Activated CD8-positive, alpha-beta memory T cell treated with anti-CD3 and anti-CD28 coated beads for 36 hours (primary cell): ENCODE results near the gene S1PR3. TPM values are rescaled to one million over a fixed set of nuclear protein-coding genes. Genes with fewer than 3 reads are reported as not detected.

Source experiments
- CTCF ChIA-PET: fragments of 350-600 bp; sonication (Branson Sonifier 250); formaldehyde crosslinking; loops from one replicate; lab custom pipeline; 2021; ENCODE audit warnings: antibody characterized with exemption; lab: Charles Lee
- POLR2A ChIA-PET: fragments of 350-600 bp; sonication (Branson Sonifier 250); formaldehyde crosslinking; loops from one replicate; lab custom pipeline; 2021; ENCODE audit warnings: antibody characterized with exemption; lab: Charles Lee
- total RNA-seq, 2 experiments: library from RNA; stranded (reverse); gene quantifications; one replicate each; pipeline ENCODE4 v1.2.3, GENCODE V29; 2021

Gene S1PR3
- total RNA-seq, 2 experiments from 2014 or later, result 0.59 to 0.67 TPM

- ChIA-PET POLR2A (no interaction called here), CTCF (no interaction called here)
These were observed 24.2 kb upstream of the S1PR3 start for GRCh38 chr9:88966894-88967676.

- CTCF ChIA-PET, result no interaction called here
These were observed 22.5 kb upstream of the S1PR3 start for GRCh38 chr9:88968799-88969198.

DNA sequence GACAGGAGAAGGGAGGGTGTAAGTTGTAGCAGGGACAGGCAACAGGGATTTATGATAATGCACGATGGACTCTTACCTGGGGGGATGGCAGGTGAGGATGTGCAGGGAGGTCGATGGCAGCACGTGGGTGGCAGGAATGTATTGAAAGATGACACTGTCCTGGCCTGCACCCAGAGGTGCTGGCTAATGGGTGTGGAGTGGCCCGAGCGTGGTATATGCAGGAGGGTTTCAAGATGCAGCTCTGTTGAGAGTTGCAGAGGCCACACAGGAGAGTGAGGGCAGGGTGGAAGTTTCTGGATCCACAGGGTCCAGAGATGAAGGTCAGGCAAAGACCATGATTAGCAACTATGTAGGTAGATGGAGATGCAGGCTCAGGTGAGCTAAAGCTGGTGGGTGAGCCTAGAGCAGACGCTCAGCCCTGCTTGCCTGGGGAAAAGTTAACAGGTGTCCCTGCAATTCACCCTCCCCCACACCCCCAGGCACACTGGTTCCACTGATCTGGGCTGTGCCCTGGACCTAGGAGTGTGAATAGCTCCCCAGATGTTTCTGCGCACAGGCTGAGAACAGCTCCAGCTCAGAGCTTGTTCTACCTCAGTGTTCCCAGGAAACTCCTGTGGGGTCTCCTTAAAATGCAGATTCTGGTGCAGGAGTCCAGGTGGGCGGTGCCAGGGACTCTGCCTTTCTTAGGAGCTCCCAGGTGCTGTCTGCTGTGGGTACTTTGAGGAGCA, 21.5 kb upstream of the S1PR3 start:
- POLR2A ChIA-PET, result no interaction called here
- CTCF ChIA-PET, result no interaction called here

More at GRCh38 chr9:88968799-88969198, 22.5 kb upstream of the S1PR3 start:
- POLR2A ChIA-PET, result no interaction called here

- CTCF ChIA-PET, result interaction anchor here (0.6 kb wide), 1 partner anchor 256 kb away, joined by 3 read pairs; no protein-coding TSS in a partner anchor
- POLR2A ChIA-PET, result no interaction called here
These were observed 19.9 kb upstream of the S1PR3 start for GRCh38 chr9:88971131-88971960.

GRCh38 chr9:88972401-88972800, 18.9 kb upstream of the S1PR3 start:
- POLR2A ChIA-PET, result no interaction called here
- CTCF ChIA-PET, result no interaction called here

DNA sequence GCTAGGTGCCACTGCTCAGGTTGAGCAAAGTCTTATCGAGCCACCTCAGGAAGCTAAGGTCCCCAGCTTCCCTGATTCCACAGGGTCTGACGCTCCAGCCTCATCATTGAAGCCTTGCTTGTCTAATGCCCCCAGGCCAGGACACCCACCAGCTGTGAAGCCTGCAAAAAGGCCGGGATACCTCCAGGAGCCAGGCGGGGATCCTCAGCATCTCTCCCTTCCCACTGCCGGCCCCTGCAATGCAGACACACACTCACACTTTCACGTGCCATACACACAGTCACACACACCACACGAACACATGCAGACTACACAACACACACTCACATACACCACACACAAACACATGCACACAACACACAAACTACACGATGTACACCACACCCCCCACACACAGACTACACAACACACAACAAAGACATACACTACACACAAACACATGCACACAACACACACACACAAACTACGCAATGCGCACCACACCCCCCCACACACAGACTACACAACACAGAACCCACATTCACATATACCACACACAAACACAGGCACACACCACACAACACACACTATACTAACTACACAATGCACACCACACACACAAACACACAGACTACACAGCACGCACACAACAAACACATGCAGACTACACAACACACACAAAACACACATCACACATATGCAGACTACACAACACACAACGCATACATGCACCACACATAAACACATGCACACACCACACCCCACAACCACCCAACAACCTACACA, 17.8 kb upstream of the S1PR3 start:
- POLR2A ChIA-PET, result no interaction called here

DNA sequence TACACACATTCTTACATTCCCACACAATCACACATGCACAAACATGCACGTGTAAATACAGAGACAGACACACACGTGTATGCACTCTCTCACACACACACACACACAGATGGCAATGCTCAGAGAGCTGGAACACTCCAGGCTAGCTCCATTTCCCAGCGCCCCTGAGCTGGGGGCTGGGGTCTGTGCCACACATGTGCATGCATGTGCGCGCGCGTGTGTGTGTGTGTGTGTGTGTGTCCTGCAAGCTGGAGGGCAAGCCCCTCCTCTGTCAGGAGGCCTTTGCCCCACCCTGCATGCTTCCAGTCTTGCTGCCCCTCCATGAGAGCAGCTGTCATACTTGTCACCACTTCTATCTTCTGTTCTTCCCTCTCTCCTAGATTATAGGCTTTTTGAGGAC, 16.6 kb upstream of the S1PR3 start:
- CTCF ChIA-PET, result no interaction called here
- POLR2A ChIA-PET, result interaction anchor here (0.6 kb wide), 1 partner anchor 176 kb away, joined by 3 read pairs; no protein-coding TSS in a partner anchor

More for the DNA sequence above, 17.8 kb upstream of the S1PR3 start:
- CTCF ChIA-PET, result no interaction called here

DNA sequence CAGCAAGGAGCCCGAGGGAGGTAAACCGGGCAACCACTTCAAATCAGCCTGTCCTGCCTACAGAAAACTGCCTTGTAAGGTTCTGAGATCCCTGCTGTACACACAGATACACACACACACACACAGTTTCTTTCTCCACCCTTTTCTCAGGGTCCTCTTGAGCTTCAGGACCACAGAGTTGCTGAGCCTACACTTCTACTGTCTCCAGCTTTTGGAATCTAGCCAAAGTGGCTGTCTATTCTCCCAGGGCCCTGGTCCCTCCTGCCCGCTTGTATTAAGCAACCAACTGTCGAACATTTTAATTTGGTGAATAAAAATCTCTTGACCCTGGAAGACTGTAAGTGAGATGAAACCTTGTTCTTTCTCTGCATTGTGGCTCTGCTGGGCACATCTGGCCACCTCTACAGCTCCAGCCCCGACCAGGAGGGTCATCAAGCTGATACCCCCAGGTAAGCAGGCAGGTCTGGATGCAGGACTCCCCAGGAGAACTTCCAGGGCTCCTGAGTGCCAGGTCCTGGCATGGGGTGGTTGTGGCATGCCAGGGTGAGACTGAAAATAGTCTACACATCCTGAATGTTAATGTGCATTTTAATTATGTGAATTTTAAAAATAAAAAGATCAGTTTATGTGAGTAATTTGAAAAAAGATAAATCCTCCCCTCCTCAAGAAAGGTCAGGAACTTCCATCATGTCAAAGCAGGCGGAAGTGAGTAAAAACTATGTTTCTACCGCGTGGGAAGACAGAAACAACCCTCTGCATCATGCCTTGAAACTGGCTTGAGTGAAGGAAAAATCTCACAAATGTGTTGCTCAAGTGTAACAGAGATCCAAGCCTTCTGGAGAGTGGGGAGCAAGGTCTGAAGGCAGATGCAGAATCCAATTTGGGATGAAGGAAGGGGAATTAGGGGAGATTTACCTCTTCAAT, 15.0 kb upstream of the S1PR3 start:
- CTCF ChIA-PET, result no interaction called here
- POLR2A ChIA-PET, result no interaction called here

DNA sequence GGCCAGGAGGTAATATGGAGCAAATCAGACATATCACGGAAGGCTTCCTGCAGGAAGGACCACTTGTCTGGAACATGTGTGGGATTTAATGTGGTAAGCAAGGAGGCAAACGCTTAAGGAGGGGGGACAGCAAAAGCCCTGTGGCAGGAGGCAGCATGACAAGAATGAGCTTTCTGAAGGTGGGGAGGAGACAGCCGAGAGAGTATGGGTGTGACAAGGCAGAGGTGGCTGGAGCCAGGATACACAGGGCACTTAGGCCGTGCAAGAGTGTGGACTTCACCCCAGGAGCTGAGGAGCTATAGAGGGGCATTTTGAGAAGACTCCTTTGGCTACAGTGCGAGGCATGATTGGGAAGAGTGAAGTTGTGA, 14.4 kb upstream of the S1PR3 start:
- ChIA-PET POLR2A (no interaction called here), CTCF (no interaction called here)

DNA sequence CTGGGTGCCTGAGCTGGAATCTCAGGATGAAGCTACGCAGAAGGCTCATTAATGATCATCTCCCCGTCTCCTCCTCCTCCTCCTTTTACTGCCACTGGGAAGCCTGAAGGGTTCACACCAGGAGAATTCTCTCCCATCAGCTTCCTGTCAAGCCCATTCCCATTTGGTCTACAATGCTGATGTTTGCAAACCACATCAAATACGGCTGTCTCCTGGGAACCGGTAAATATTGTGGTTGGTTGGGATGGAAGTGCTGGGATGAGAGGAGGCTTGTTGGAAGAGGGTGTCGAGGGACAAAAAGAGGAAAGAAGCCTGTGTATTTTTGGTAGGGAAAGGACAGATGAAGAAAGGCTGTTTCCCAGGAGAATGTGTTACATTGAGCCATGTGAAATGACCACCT, 13.2 kb upstream of the S1PR3 start:
- POLR2A ChIA-PET, result no interaction called here
- CTCF ChIA-PET, result no interaction called here

GRCh38 chr9:88979021-88979420, 12.2 kb upstream of the S1PR3 start:
- POLR2A ChIA-PET, result no interaction called here

DNA sequence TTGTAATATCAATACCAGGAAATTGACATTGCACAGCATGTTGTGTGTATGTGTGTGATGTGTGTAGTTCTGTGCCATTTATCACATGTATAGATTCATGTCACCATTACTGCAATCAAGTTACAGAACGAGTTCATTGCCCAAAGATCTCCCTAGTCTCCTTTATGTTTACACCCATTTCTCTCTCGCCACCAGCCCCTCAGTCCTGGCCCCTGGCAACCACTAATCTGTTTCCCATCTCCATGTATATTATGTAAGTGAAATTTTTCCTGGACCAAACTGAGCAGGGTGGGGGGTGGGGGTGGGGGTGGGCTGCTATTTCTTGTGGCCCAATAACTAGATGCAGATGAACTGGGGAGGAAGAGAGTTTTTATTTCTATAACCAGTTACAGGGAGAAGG, 11.5 kb upstream of the S1PR3 start:
- CTCF ChIA-PET, result no interaction called here
- POLR2A ChIA-PET, result no interaction called here

More at GRCh38 chr9:88979021-88979420, 12.2 kb upstream of the S1PR3 start:
- CTCF ChIA-PET, result no interaction called here

- ChIA-PET CTCF (no interaction called here), POLR2A (no interaction called here)
These were observed 10.5 kb upstream of the S1PR3 start for GRCh38 chr9:88980740-88981203.

DNA sequence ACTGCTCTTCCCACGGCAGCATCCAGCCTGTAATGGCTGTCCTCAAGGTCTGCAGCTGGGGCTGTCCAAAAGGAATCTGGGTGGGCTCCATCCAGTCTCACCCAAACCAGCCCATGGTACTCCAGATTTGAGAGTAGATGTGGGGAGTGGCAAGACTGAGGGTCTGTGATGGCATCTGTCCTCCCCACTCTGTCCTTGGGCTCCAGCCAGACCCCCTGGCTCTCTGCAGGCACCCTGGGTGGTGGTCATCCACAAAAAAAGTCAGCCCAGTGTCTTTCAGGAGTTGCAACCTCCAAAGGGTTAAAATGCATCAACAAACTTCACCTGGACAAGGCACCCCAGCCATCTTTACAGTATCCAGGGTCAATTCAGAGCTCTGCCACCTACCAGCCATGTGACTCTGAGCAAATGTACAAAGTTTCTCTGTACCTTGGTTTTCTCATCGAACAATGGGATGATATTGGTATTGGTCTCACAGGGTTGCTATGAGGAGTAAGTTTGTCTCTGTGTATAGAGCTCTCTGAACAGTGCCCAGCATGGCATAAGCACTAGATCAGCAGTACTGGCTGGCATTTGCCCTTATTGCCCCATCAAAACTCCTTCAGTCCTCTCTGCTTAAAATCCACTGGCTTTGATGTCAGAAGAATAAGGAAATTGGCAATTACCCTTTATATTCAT, 7.3 kb upstream of the S1PR3 start:
- CTCF ChIA-PET, result no interaction called here
- POLR2A ChIA-PET, result no interaction called here

- CTCF ChIA-PET, result no interaction called here
- POLR2A ChIA-PET, result no interaction called here
These were observed 6.8 kb upstream of the S1PR3 start for GRCh38 chr9:88984543-88984883.

DNA sequence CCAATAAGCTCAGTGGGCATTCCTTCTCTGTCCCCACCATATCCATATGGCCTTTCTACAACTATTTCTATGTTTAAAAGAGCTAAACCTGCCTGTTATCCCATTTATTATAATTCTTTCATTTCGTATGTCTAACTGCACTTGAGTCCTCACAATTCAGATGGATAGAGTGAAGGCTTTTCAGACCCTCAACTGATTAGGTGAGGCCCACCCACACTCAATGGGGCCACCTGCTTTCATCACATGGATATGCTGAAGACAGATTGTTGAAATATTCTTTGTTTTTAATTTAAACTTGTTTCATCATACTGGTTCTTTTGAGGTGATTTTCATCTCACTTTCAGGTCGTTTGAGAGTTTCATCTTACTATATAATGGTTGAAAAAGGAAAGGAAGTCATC, 5.7 kb upstream of the S1PR3 start:
- ChIA-PET POLR2A (no interaction called here), CTCF (no interaction called here)

DNA sequence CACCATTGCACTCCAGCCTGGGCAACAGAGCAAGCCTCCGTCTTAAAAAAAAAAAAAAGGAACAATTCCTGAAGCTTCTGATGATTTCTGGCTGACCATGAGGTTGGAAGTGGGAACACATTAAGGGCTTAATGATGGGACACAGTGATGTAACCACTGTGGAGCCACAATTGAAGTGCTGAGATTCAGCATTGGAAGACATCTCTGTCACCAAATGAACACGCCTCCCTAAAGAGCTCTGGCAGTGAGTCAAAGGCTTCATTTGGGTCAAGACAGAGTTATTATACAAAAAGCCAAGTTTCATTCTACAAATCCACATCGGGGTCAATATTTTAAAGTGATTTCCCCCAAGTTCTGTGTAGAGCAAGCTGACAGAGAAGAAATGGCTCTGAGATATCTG, 4.5 kb upstream of the S1PR3 start:
- CTCF ChIA-PET, result interaction anchor here (0.8 to 1.4 kb wide), 2 partner anchors 14 to 910 kb away, joined by 3 to 4 read pairs; no protein-coding TSS in a partner anchor
- POLR2A ChIA-PET, result no interaction called here

GRCh38 chr9:88987661-88988060, 3.6 kb upstream of the S1PR3 start:
- ChIA-PET POLR2A (interaction anchor here (0.5 kb wide), 1 partner anchor 142 kb away, joined by 5 read pairs; no protein-coding TSS in a partner anchor), CTCF (no interaction called here)
